Nephron (organoid): ENCODE data around the gene ARHGAP22.
"Not testable (repeated sequence)": the region's sequence is repeated elsewhere in the genome, so short reads cannot be mapped to it uniquely, and the experiment has no call there.

ENCODE experiments used
- H3K27ac Mint-ChIP-seq, 3 experiments: 2 replicates each; pipeline ENCODE4 v1.8.0; 2020; ENCODE audit warnings: mixed read lengths in 3 of 3, mild to moderate bottlenecking in 2 of 3, moderate library complexity in 1 of 3
- H3K27me3 Mint-ChIP-seq: 2 replicates; pipeline ENCODE4 v1.8.0; 2021; ENCODE audit warnings: low read depth, mild to moderate bottlenecking, moderate library complexity, mixed read lengths
- H3K36me3 Mint-ChIP-seq: 2 replicates; pipeline ENCODE4 v1.8.0; 2020; ENCODE audit warnings: low read depth, mixed read lengths
- H3K4me1 Mint-ChIP-seq: 2 replicates; pipeline ENCODE4 v1.8.0; 2020; ENCODE audit warnings: mixed read lengths
- H3K4me3 Mint-ChIP-seq, 3 experiments: 2 replicates each; pipeline ENCODE4 v1.8.0; 2020; ENCODE audit warnings: mild to moderate bottlenecking in 3 of 3, mixed read lengths in 3 of 3, moderate library complexity in 2 of 3
- H3K9me3 Mint-ChIP-seq: 2 replicates; pipeline ENCODE4 v1.8.0; 2020; ENCODE audit warnings: mixed read lengths
- CTCF ChIP-seq, 3 experiments: fragments of 200-600 bp; sonication (generic); IDR thresholded peaks; one replicate each; pipeline ENCODE4 v1.5.0; 2021; ENCODE audit warnings: antibody characterized with exemption in 3 of 3; ENCODE audit not compliant: unreplicated experiment in 3 of 3

Gene ARHGAP22

GRCh38 chr10:48651293-48651692 lies 46.4 kb upstream of the ARHGAP22 start:
- Mint-ChIP-seq H3K27ac (no peak overlapping the region), H3K36me3 (no peaks in the 10 kb centered on the region), H3K4me3 (no peak overlapping the region), H3K9me3 (no peaks in the 10 kb centered on the region), H3K4me1 (no peaks in the 10 kb centered on the region), H3K27me3 (peaks cover 54% of the 10 kb centered on the region)
- TF ChIP-seq CTCF (IDR thresholded peaks at IDR 0.05; ENCODE audit: unreplicated experiment in 3 of 3): no peak

- H3K4me3 Mint-ChIP-seq: no peak overlapping the region
- no peaks in the 10 kb centered on the region for H3K36me3 Mint-ChIP-seq
- H3K4me1 Mint-ChIP-seq: no peaks in the 10 kb centered on the region
- no peak for TF ChIP-seq CTCF (IDR thresholded peaks at IDR 0.05; ENCODE audit: unreplicated experiment in 3 of 3)
- peaks cover 42% of the 10 kb centered on the region for H3K27me3 Mint-ChIP-seq
- no peaks in the 10 kb centered on the region for H3K9me3 Mint-ChIP-seq
- H3K27ac Mint-ChIP-seq: no peak overlapping the region
Measured at GRCh38 chr10:48649349-48649944, 44.6 kb upstream of the ARHGAP22 start.

- H3K27ac Mint-ChIP-seq: no peak overlapping the region
Measured at GRCh38 chr10:48648172-48648942, 43.5 kb upstream of the ARHGAP22 start.

GRCh38 chr10:48647073-48647472 lies 42.2 kb upstream of the ARHGAP22 start:
- H3K27me3 Mint-ChIP-seq: peaks cover 23% of the 10 kb centered on the region
- H3K4me3 Mint-ChIP-seq, H3K27ac Mint-ChIP-seq, H3K9me3 Mint-ChIP-seq, H3K4me1 Mint-ChIP-seq, H3K36me3 Mint-ChIP-seq: not testable (repeated sequence)

More at GRCh38 chr10:48648172-48648942, 43.5 kb upstream of the ARHGAP22 start:
- Mint-ChIP-seq H3K36me3 (no peaks in the 10 kb centered on the region), H3K9me3 (no peaks in the 10 kb centered on the region), H3K27me3 (peaks cover 35% of the 10 kb centered on the region), H3K4me1 (no peaks in the 10 kb centered on the region), H3K4me3 (no peak overlapping the region)
- TF ChIP-seq CTCF (IDR thresholded peaks at IDR 0.05; ENCODE audit: unreplicated experiment in 3 of 3): no peak

- Mint-ChIP-seq H3K4me3 (no peak overlapping the region), H3K27me3 (peaks cover 9% of the 10 kb centered on the region), H3K36me3 (no peaks in the 10 kb centered on the region), H3K4me1 (no peaks in the 10 kb centered on the region), H3K9me3 (peaks cover 7% of the 10 kb centered on the region), H3K27ac (no peak overlapping the region)
- TF ChIP-seq CTCF (IDR thresholded peaks at IDR 0.05; ENCODE audit: unreplicated experiment in 3 of 3): no peak
Measured at GRCh38 chr10:48645600-48645999, 40.7 kb upstream of the ARHGAP22 start.

- not testable (repeated sequence) for H3K27me3 Mint-ChIP-seq, H3K4me1 Mint-ChIP-seq, H3K4me3 Mint-ChIP-seq, H3K36me3 Mint-ChIP-seq, H3K27ac Mint-ChIP-seq
- peaks cover 18% of the 10 kb centered on the region for H3K9me3 Mint-ChIP-seq
Measured at GRCh38 chr10:48641099-48641690, 36.3 kb upstream of the ARHGAP22 start.
